Testis (tissue), 2 donors: Measurements from ENCODE around the gene PRKD3.

Experiments
- POLR2A ChIP-seq: fragments of 450-650 bp; IDR thresholded peaks from one replicate; pipeline ENCODE4 v1.6.1; 2017; ENCODE audit warnings: antibody characterized with exemption, mild to moderate bottlenecking, moderate library complexity
- TF ChIP-seq, protein P1 (sequence below), 3 experiments: fragments of 450-650 bp in 2 of 3; fragments of 200-600 bp in 1 of 3; sonication (generic) in 1 of 3; IDR thresholded peaks; one replicate each; pipeline ENCODE4 v1.5.1; 2016 to 2019; ENCODE audit warnings: antibody characterized with exemption in 3 of 3, mild to moderate bottlenecking in 2 of 3, moderate library complexity in 1 of 3

DNA sequence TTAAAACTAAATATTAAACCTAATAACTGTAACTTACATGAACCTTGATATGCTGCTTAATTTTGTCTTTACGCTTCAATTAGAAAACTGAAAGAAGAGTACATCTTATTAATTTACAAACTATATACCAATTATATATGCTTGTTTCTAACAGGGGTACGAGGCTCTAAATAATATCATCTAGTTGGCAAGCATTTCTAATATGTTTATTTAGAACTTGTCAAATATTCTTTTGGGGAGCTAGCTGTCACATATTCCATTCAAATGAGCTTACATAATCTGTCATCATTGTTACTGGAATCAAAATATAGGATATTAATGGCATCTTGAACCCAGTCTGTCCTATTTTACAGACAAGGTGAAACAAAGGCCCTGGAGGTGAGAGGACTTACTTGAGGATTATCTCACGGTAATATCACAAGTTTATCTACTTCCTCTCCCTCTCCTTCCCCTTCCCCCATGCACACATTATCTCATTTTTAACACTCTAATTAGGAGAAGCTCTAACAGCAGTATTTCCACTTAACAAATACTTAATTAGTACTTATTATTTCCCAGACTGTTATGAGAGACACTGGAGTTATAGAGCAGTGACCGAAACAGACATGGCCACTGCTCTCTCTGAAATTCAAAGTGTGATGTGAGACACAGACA is 3.5 kb downstream of the PRKD3 start:
- TF ChIP-seq, protein P1, sequence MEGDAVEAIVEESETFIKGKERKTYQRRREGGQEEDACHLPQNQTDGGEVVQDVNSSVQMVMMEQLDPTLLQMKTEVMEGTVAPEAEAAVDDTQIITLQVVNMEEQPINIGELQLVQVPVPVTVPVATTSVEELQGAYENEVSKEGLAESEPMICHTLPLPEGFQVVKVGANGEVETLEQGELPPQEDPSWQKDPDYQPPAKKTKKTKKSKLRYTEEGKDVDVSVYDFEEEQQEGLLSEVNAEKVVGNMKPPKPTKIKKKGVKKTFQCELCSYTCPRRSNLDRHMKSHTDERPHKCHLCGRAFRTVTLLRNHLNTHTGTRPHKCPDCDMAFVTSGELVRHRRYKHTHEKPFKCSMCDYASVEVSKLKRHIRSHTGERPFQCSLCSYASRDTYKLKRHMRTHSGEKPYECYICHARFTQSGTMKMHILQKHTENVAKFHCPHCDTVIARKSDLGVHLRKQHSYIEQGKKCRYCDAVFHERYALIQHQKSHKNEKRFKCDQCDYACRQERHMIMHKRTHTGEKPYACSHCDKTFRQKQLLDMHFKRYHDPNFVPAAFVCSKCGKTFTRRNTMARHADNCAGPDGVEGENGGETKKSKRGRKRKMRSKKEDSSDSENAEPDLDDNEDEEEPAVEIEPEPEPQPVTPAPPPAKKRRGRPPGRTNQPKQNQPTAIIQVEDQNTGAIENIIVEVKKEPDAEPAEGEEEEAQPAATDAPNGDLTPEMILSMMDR (IDR thresholded peaks at IDR 0.05): no peak
- TF ChIP-seq POLR2A: no peak
